Skin epidermis (tissue), 12 donors: ENCODE measurements around the gene RNASE4.
"Not testable (repeated sequence)": the region's sequence is repeated elsewhere in the genome, so short reads cannot be mapped to it uniquely, and the experiment has no call there.

Experiments
- H3K27ac ChIP-seq, 21 experiments: fragments of 200-600 bp; sonication (generic) in 11 of 21; one replicate each; pipeline ENCODE4 v1.5.0; 2020; ENCODE audit warnings: mild to moderate bottlenecking in 3 of 21, inconsistent platforms in 2 of 21, moderate library complexity in 2 of 21
- H3K4me3 ChIP-seq, 7 experiments: fragments of 200-600 bp; sonication (generic) in 2 of 7; one replicate each; pipeline ENCODE4 v1.5.0; 2020; ENCODE audit warnings: inconsistent platforms in 2 of 7, mild to moderate bottlenecking in 2 of 7, moderate library complexity in 1 of 7

The RNASE4 gene

GRCh38 chr14:20732979-20733635 lies 48.7 kb downstream of the RNASE4 start:
- Histone ChIP-seq H3K27ac (peak overlapping the region in 4 of 21 experiments; percentile 4 to 33 (median 16)), H3K4me3 (no peak overlapping the region)

- H3K27ac ChIP-seq = peak overlapping the region in 1 of 21 experiments; percentile 33
- no peak overlapping the region for H3K4me3 ChIP-seq
These were observed 49.5 kb downstream of the RNASE4 start for GRCh38 chr14:20733684-20734429.

GRCh38 chr14:20734430-20734806 lies 50.1 kb downstream of the RNASE4 start:
- H3K4me3 ChIP-seq = no peak overlapping the region
- no peak overlapping the region for H3K27ac ChIP-seq

GRCh38 chr14:20738292-20738691 lies 53.9 kb downstream of the RNASE4 start:
- H3K27ac ChIP-seq, H3K4me3 ChIP-seq: not testable (repeated sequence)

GRCh38 chr14:20742132-20742531 lies 57.8 kb downstream of the RNASE4 start:
- no peak overlapping the region for H3K27ac ChIP-seq

GRCh38 chr14:20743556-20743955 lies 59.2 kb downstream of the RNASE4 start:
- H3K4me3 ChIP-seq = no peak overlapping the region

More at GRCh38 chr14:20742132-20742531, 57.8 kb downstream of the RNASE4 start:
- H3K4me3 ChIP-seq = no peak overlapping the region

GRCh38 chr14:20745571-20746358 lies 61.4 kb downstream of the RNASE4 start, which contains the start of gene EDDM3A:
TSS of gene EDDM3A (plus strand) at chr14:20745887. CDS start at chr14:20747581, 1,694 bp downstream.
- H3K4me3 ChIP-seq = no peak within 1 kb of the TSS
- H3K27ac ChIP-seq = peak within 1 kb of the TSS in 1 of 21 experiments; percentile 12

More at GRCh38 chr14:20743556-20743955, 59.2 kb downstream of the RNASE4 start:
- no peak overlapping the region for H3K27ac ChIP-seq

GRCh38 chr14:20746566-20746965 lies 62.2 kb downstream of the RNASE4 start:
- Histone ChIP-seq H3K27ac (peak overlapping the region in 1 of 21 experiments; percentile 12), H3K4me3 (no peak overlapping the region)

- H3K4me3 ChIP-seq = no peak overlapping the region
These were observed 64.1 kb downstream of the RNASE4 start for GRCh38 chr14:20748439-20748838.

GRCh38 chr14:20750194-20750593 lies 65.8 kb downstream of the RNASE4 start:
- Histone ChIP-seq H3K27ac (no peak overlapping the region), H3K4me3 (no peak overlapping the region)

More at GRCh38 chr14:20748439-20748838, 64.1 kb downstream of the RNASE4 start:
- H3K27ac ChIP-seq = no peak overlapping the region
